Measurements from ENCODE around the gene UPP1. TPM values are rescaled to one million over a fixed set of nuclear protein-coding genes. Genes with fewer than 3 reads are reported as not detected.
"Not testable (repeated sequence)": the region's sequence is repeated elsewhere in the genome, so short reads cannot be mapped to it uniquely, and the experiment has no call there.

UPP1 gene
- total RNA-seq, 6 experiments from 2014 or later: 7.3 to 19.8 (median 13.1) TPM

- intact Hi-C loops (cut with DNase I): no loop called here
- Histone ChIP-seq H3K36me3 (peaks cover 0 to 5% (median 0%) of the 10 kb centered on the region in 4 donors), H3K27me3 (no peaks in the 10 kb centered on the region), H3K27ac (no peak overlapping the region), H3K4me3 (no peak overlapping the region), H3K9me3 (no peaks in the 10 kb centered on the region), H3K4me1 (peaks cover 0 to 14% (median 6%) of the 10 kb centered on the region in 4 donors)
- DNase-seq (no peak), ATAC-seq (no peak)
- TF ChIP-seq, protein P1, sequence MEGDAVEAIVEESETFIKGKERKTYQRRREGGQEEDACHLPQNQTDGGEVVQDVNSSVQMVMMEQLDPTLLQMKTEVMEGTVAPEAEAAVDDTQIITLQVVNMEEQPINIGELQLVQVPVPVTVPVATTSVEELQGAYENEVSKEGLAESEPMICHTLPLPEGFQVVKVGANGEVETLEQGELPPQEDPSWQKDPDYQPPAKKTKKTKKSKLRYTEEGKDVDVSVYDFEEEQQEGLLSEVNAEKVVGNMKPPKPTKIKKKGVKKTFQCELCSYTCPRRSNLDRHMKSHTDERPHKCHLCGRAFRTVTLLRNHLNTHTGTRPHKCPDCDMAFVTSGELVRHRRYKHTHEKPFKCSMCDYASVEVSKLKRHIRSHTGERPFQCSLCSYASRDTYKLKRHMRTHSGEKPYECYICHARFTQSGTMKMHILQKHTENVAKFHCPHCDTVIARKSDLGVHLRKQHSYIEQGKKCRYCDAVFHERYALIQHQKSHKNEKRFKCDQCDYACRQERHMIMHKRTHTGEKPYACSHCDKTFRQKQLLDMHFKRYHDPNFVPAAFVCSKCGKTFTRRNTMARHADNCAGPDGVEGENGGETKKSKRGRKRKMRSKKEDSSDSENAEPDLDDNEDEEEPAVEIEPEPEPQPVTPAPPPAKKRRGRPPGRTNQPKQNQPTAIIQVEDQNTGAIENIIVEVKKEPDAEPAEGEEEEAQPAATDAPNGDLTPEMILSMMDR (IDR thresholded peaks at IDR 0.05): no peak
- TF ChIP-seq POLR2A (IDR thresholded peaks at IDR 0.05): no peak
- WGBS (ENCODE audit: insufficient coverage, low coverage, low lambda C conversion rate, missing lambda C conversion rate): 98% methylated on average over 4 of the region's 6 CpGs
These were observed 24.2 kb downstream of the UPP1 start for GRCh38 chr7:48113275-48113674.

GRCh38 chr7:48114115-48114514 is 25.1 kb downstream of the UPP1 start:
- Histone ChIP-seq H3K27ac (no peak overlapping the region), H3K27me3 (no peaks in the 10 kb centered on the region), H3K4me1 (peaks cover 0 to 14% (median 6%) of the 10 kb centered on the region in 4 donors), H3K4me3 (no peak overlapping the region), H3K9me3 (no peaks in the 10 kb centered on the region), H3K36me3 (no peaks in the 10 kb centered on the region)
- WGBS (ENCODE audit: insufficient coverage, low coverage, low lambda C conversion rate, missing lambda C conversion rate): 63% methylated on average over 3 of the region's 9 CpGs
- TF ChIP-seq, protein P1 (IDR thresholded peaks at IDR 0.05): no peak
- no peak for TF ChIP-seq POLR2A (IDR thresholded peaks at IDR 0.05)
- DNase-seq (no peak), ATAC-seq (no peak)
- intact Hi-C loops (cut with DNase I): no loop called here

DNA sequence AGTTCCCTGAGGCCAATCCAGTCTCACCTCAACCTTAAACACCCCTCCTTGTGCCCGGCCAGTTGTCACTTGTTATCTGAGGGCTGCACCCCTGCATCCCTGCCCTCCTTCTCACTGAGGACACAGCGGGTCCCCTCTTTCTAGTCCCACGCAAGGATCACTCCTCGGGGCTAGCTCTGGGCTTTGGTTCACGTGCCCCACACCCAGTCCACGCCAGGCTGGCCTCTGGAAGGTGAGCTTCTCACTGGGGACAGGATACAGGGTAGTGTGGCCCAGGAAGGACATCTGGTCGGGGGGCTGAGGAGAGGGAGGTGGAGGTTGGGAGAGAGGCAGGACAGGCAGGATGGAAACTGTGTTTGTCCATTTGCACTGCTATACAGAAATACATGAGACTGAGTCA is 25.5 kb downstream of the UPP1 start:
- Histone ChIP-seq H3K9me3 (no peaks in the 10 kb centered on the region), H3K36me3 (no peaks in the 10 kb centered on the region), H3K4me1 (peaks cover 0 to 14% (median 6%) of the 10 kb centered on the region in 4 donors), H3K4me3 (no peak overlapping the region), H3K27ac (no peak overlapping the region), H3K27me3 (no peaks in the 10 kb centered on the region)
- intact Hi-C loops (cut with DNase I): no loop called here
- 93% methylated on average over 5 of the region's 7 CpGs for WGBS (ENCODE audit: insufficient coverage, low coverage, low lambda C conversion rate, missing lambda C conversion rate)
- DNase-seq (no peak), ATAC-seq (no peak)
- TF ChIP-seq, protein P1 (IDR thresholded peaks at IDR 0.05): no peak
- no peak for TF ChIP-seq POLR2A (IDR thresholded peaks at IDR 0.05)

GRCh38 chr7:48116043-48116442 is 27.0 kb downstream of the UPP1 start:
- WGBS (ENCODE audit: insufficient coverage, low coverage, low lambda C conversion rate, missing lambda C conversion rate): no CpG with 5 or more reads among the region's 5 CpGs
- ATAC-seq (no peak), DNase-seq (no peak)
- Histone ChIP-seq H3K4me1 (peaks cover 0 to 9% (median 2%) of the 10 kb centered on the region in 4 donors), H3K36me3 (no peaks in the 10 kb centered on the region), H3K4me3 (no peak overlapping the region), H3K27me3 (no peaks in the 10 kb centered on the region), H3K9me3 (no peaks in the 10 kb centered on the region), H3K27ac (no peak overlapping the region)
- intact Hi-C loops (cut with DNase I): no loop called here
- TF ChIP-seq, protein P1 (IDR thresholded peaks at IDR 0.05): no peak
- TF ChIP-seq POLR2A (IDR thresholded peaks at IDR 0.05): no peak

DNA sequence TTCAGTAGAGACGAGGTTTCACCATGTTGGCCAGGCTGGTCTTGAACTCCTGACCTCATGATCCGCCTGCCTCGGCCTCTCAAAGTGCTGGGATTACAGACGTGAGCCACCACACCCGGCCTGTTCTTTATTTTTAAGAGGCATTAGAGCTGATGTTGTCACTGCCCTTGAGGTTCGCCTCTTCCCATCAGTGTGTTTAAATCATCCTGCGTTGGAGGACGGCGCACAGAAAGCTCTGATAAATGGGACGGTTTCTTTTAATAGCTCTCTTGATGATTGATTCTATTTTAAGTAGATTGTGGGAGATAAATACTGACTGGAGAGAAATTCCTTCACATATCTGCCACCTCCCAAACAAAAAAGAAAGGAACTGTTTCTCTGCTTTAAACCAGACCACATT is 29.0 kb downstream of the UPP1 start:
- Histone ChIP-seq H3K27me3 (no peaks in the 10 kb centered on the region), H3K4me3 (no peak overlapping the region), H3K27ac (no peak overlapping the region), H3K9me3 (no peaks in the 10 kb centered on the region), H3K36me3 (no peaks in the 10 kb centered on the region), H3K4me1 (no peaks in the 10 kb centered on the region)
- no peak for TF ChIP-seq POLR2A (IDR thresholded peaks at IDR 0.05)
- TF ChIP-seq, protein P1 (IDR thresholded peaks at IDR 0.05): no peak
- intact Hi-C loops (cut with DNase I): no loop called here
- DNase-seq: no peak
- ATAC-seq: no peak
- WGBS (ENCODE audit: insufficient coverage, low coverage, low lambda C conversion rate, missing lambda C conversion rate): 77% methylated on average over 9 of the region's 10 CpGs

- WGBS (ENCODE audit: insufficient coverage, low coverage, low lambda C conversion rate, missing lambda C conversion rate): 86% methylated on average over 6 of the region's 6 CpGs
- H3K27ac ChIP-seq; H3K36me3 ChIP-seq; H3K4me3 ChIP-seq; intact Hi-C loops (cut with DNase I); H3K27me3 ChIP-seq; H3K9me3 ChIP-seq; DNase-seq; H3K4me1 ChIP-seq; ATAC-seq: not testable (repeated sequence)
These were observed 31.5 kb downstream of the UPP1 start for GRCh38 chr7:48120536-48120935.

All from right lobe of liver (tissue), 6 donors.